Measurements from ENCODE around the gene CDH20.

- TF ChIP-seq CTCF (IDR thresholded peaks at IDR 0.05; ENCODE audit: low read depth, low read length, poor library complexity, severe bottlenecking) (no peak), EZH2phosphoT487 (IDR thresholded peaks at IDR 0.05; ENCODE audit: borderline replicate concordance, low read length) (no peak)
These were observed 34.8 kb downstream of the CDH20 start for GRCh38 chr18:61368001-61368400.

Measured in DOHH2 (cell line).